Neural crest cell (in vitro differentiated cells): Measurements from ENCODE around the gene CD40. TPM values are rescaled to one million over a fixed set of nuclear protein-coding genes. Genes with fewer than 3 reads are reported as not detected.
A peak's percentile ranks its signal among the peaks of the same experiment; 100 is the strongest.

Experiments used
- DNase-seq: peaks from one replicate; pipeline ENCODE4 v3.0.0; 2021; ENCODE audit warnings: low read depth, mixed read lengths, low spot score
- H3K27ac Mint-ChIP-seq: one replicate; pipeline ENCODE4 v1.8.0; 2021; ENCODE audit warnings: mild to moderate bottlenecking, mixed read lengths; ENCODE audit not compliant: unreplicated experiment
- H3K27me3 Mint-ChIP-seq: 2 replicates; pipeline ENCODE4 v1.8.0; 2021; ENCODE audit warnings: low read depth, mild to moderate bottlenecking, mixed read lengths
- H3K36me3 Mint-ChIP-seq: 2 replicates; pipeline ENCODE4 v1.8.0; 2021; ENCODE audit warnings: low read depth, mild to moderate bottlenecking, mixed read lengths
- H3K4me1 Mint-ChIP-seq: 2 replicates; pipeline ENCODE4 v1.8.0; 2021; ENCODE audit warnings: mixed read lengths
- H3K4me3 Mint-ChIP-seq: one replicate; pipeline ENCODE4 v1.8.0; 2021; ENCODE audit warnings: mild to moderate bottlenecking, mixed read lengths
- H3K9me3 Mint-ChIP-seq: 2 replicates; pipeline ENCODE4 v1.8.0; 2021; ENCODE audit warnings: mixed read lengths
- long read RNA-seq: library from polyadenylated mRNA; unstranded; transcript quantifications from one replicate; pipeline ENCODE4 v2.0.0, GENCODE V29; 2020
- total RNA-seq: library from RNA; stranded (reverse); gene quantifications from 2 replicates; pipeline ENCODE4 v1.2.1, GENCODE V29; 2021
- TF ChIP-seq, protein P1 (sequence below): fragments of 200-600 bp; sonication (generic); conservative IDR thresholded peaks from 2 replicates; pipeline ENCODE4 v1.5.0; 2021; ENCODE audit warnings: antibody characterized with exemption, mild to moderate bottlenecking

Gene CD40
- total RNA-seq, result 4.2 and 4.8 TPM in 2 replicates
- long read RNA-seq, partial matches to known transcripts, result 0 of 9 reads
- long read RNA-seq, other reads (novel, unspliced or antisense), result 4 of 9 reads

DNA sequence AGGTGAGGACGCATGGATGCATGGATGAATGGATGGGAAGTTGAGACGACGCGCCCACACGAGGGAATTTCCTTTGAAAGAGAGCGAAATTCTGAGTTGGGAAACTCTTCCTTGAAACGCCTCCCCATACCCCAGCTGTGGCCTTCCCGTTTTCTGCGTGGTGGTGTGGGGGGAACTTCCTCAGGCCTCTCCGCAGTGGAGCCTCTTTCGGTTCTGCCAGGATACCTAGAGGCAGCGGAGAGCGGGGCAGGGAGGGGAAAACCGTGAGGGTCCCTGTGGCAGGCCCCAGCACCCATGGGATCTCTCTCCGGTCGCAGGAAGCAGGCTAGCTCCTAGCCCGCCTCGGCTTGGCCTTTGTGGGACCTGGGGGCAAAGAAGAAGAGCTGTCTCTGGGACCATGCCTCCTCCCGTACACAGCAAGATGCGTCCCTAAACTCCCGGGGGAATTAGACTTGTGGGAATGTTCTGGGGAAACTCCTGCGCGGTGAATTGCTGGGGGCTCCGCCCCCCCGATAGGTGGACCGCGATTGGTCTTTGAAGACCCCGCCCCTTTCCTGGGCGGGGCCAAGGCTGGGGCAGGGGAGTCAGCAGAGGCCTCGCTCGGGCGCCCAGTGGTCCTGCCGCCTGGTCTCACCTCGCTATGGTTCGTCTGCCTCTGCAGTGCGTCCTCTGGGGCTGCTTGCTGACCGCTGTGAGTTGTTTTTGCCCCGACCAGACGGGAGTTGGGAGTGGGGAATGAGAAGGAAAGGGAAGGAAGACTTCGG lies at the start of gene CD40:
Gene CD40 (plus strand): TSS at position 611 of the 764 bp plus-strand sequence. CDS start 30 bp downstream, at position 641.
- no peaks in the 10 kb centered on the region for H3K9me3 Mint-ChIP-seq
- no peaks in the 10 kb centered on the region for H3K36me3 Mint-ChIP-seq
- DNase-seq, result peak; percentile 71
- peaks cover 38% of the 10 kb centered on the region for H3K27me3 Mint-ChIP-seq
- TF ChIP-seq, protein P1, sequence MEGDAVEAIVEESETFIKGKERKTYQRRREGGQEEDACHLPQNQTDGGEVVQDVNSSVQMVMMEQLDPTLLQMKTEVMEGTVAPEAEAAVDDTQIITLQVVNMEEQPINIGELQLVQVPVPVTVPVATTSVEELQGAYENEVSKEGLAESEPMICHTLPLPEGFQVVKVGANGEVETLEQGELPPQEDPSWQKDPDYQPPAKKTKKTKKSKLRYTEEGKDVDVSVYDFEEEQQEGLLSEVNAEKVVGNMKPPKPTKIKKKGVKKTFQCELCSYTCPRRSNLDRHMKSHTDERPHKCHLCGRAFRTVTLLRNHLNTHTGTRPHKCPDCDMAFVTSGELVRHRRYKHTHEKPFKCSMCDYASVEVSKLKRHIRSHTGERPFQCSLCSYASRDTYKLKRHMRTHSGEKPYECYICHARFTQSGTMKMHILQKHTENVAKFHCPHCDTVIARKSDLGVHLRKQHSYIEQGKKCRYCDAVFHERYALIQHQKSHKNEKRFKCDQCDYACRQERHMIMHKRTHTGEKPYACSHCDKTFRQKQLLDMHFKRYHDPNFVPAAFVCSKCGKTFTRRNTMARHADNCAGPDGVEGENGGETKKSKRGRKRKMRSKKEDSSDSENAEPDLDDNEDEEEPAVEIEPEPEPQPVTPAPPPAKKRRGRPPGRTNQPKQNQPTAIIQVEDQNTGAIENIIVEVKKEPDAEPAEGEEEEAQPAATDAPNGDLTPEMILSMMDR, result no peak
- H3K4me1 Mint-ChIP-seq, result peaks cover 10% of the 10 kb centered on the region
- peak within 1 kb of the TSS; percentile 92 for H3K27ac Mint-ChIP-seq
- H3K4me3 Mint-ChIP-seq, result peak within 1 kb of the TSS; percentile 94

DNA sequence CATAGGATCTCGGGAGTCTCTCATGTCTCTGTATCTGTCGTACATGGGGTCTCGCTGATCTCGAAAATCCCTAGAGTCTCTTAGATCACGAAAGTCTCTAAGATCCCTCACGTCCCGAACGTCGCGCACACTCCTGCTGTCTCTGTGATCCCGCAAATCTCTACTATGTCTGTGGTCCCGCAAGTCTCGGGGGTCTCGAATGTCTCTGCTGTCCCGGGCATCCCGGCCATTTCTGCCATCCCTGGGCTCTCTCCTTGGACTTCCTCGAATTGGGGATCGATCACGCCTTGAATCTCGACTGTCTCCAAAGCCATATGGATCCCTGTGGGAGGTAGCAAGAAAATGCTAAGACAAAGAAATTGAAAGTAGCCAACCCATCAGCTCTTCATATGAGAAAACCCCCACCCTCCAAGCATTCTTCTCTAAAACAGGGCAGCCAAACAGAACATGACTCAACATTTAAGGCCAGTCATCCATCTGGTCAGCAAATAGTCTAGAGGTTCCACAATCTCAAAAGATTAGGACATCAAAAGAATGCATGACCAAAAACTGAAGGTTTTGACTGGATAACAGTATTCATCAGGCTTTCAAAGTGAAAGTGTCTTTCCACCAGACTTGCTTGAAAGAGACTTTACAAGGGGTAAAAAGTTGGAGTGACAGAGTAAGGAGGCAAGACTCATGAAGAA lies 47.8 kb upstream of the CD40 start:
- H3K9me3 Mint-ChIP-seq, result no peaks in the 10 kb centered on the region
- DNase-seq, result no peak
- TF ChIP-seq, protein P1, result no peak

DNA sequence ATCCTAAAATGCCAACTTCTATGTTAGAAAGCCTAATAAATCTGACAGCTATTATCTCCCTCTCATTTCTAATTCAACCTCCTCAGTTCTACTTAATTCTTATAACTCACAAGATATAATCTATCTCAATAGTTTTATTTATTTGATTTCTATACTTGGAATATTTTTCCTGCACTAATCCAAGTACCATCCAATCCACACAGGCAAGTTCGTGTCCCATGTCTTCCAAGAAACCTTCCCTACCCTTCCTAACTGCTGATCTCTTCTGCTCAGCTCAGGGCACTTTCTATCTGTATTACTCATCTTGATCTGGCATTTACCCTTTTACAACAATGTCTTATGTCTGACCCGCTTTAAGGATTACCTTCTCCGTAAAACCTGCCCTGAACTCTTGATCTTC lies 46.5 kb upstream of the CD40 start:
- no peak overlapping the region for H3K27ac Mint-ChIP-seq
- peaks cover 20% of the 10 kb centered on the region for H3K4me1 Mint-ChIP-seq
- TF ChIP-seq, protein P1, result no peak
- no peaks in the 10 kb centered on the region for H3K27me3 Mint-ChIP-seq
- H3K9me3 Mint-ChIP-seq, result no peaks in the 10 kb centered on the region
- no peak for DNase-seq
- H3K36me3 Mint-ChIP-seq, result peaks cover 9% of the 10 kb centered on the region
- no peak overlapping the region for H3K4me3 Mint-ChIP-seq

More for the DNA sequence above, 47.8 kb upstream of the CD40 start:
- Mint-ChIP-seq H3K4me1 (peaks cover 20% of the 10 kb centered on the region), H3K27ac (no peak overlapping the region), H3K36me3 (peaks cover 12% of the 10 kb centered on the region), H3K4me3 (no peak overlapping the region), H3K27me3 (no peaks in the 10 kb centered on the region)

DNA sequence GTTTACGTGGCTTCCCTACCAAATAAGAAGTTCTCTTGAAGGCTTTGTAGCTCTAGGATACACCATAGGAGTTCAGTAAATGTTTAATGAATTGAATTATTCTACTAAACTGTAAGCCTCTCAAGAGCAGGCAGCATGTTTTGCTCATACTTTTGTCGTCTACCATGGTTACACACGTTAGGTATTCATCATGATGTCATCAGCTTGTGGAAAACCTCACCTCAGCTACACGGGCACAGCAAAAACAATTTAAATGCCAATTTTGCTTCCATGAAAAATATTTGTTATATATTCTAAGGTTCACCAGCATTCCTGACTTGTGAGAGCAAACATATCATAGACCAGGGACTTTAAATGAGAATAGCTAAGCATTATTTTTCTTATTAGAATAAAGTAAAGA lies 45.1 kb upstream of the CD40 start:
- peaks cover 9% of the 10 kb centered on the region for H3K36me3 Mint-ChIP-seq
- no peak for DNase-seq
- TF ChIP-seq, protein P1, result no peak
- H3K9me3 Mint-ChIP-seq, result no peaks in the 10 kb centered on the region
- H3K27ac Mint-ChIP-seq, result no peak overlapping the region
- peaks cover 25% of the 10 kb centered on the region for H3K4me1 Mint-ChIP-seq
- no peaks in the 10 kb centered on the region for H3K27me3 Mint-ChIP-seq
- no peak overlapping the region for H3K4me3 Mint-ChIP-seq

DNA sequence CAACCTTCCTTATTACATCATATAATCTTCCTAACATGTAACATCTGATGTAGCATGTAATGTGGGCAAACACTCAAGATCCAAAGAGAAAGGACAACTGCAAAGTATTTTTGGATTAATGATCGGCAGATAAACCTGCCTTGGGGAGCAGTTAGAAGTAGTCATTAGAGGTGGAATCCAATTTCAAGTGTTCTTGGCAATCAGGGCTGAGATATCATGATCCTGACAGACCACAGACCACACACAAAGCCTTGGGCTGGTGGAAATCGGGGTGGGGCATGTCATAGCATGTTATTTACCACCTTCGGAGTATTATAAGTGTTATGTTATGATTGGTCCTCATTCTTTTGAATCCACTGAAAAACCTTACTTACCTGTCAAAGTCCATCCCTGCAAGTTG lies 44.7 kb upstream of the CD40 start:
- Mint-ChIP-seq H3K4me1 (peaks cover 30% of the 10 kb centered on the region), H3K27ac (peak overlapping the region; percentile 10), H3K4me3 (no peak overlapping the region), H3K9me3 (no peaks in the 10 kb centered on the region), H3K27me3 (no peaks in the 10 kb centered on the region), H3K36me3 (peaks cover 7% of the 10 kb centered on the region)
- TF ChIP-seq, protein P1, result no peak
- DNase-seq, result no peak
